Activated CD8-positive, alpha-beta memory T cell treated with anti-CD3 and anti-CD28 coated beads, Interleukin-2, amount 10 ng/mL, durations not matched to agents 7 days and 5 days (primary cell): ENCODE measurements around the gene CRELD1. TPM values are rescaled to one million over a fixed set of nuclear protein-coding genes. Genes with fewer than 3 reads are reported as not detected.
"Not testable (repeated sequence)": the region's sequence is repeated elsewhere in the genome, so short reads cannot be mapped to it uniquely, and the experiment has no call there.

Experiments
- ATAC-seq: fragments of 150-1000 bp; cut with Tn5 transposase; one replicate; pipeline ENCODE4 v1.10.0; 2021; ENCODE audit warnings: moderate library complexity
- CTCF ChIA-PET: fragments of 350-600 bp; sonication (Branson Sonifier 250); formaldehyde crosslinking; loops from one replicate; lab custom pipeline; 2021; ENCODE audit warnings: antibody characterized with exemption; lab: Charles Lee
- DNase-seq: peaks from one replicate; pipeline ENCODE4 v3.0.0-alpha.2; 2020
- H3K27ac Mint-ChIP-seq: one replicate; pipeline ENCODE4 v1.8.0; 2021; ENCODE audit warnings: mild to moderate bottlenecking, mixed read lengths
- H3K27me3 Mint-ChIP-seq: one replicate; pipeline ENCODE4 v1.8.0; 2021; ENCODE audit warnings: mixed read lengths
- H3K36me3 Mint-ChIP-seq: one replicate; pipeline ENCODE4 v1.8.0; 2021; ENCODE audit warnings: mild to moderate bottlenecking, mixed read lengths
- H3K4me1 Mint-ChIP-seq: one replicate; pipeline ENCODE4 v1.8.0; 2021; ENCODE audit warnings: mixed read lengths
- H3K4me3 Mint-ChIP-seq: one replicate; pipeline ENCODE4 v1.8.0; 2021; ENCODE audit warnings: mild to moderate bottlenecking, moderate library complexity, mixed read lengths
- H3K9me3 Mint-ChIP-seq: one replicate; pipeline ENCODE4 v1.8.0; 2022; ENCODE audit warnings: low read depth, mixed read lengths
- total RNA-seq, 2 experiments: library from RNA; stranded (reverse); gene quantifications; one replicate each; pipeline ENCODE4 v1.2.3, GENCODE V29; 2021

The CRELD1 gene
- total RNA-seq, 2 experiments from 2014 or later: 17.4 to 18.9 TPM

DNA sequence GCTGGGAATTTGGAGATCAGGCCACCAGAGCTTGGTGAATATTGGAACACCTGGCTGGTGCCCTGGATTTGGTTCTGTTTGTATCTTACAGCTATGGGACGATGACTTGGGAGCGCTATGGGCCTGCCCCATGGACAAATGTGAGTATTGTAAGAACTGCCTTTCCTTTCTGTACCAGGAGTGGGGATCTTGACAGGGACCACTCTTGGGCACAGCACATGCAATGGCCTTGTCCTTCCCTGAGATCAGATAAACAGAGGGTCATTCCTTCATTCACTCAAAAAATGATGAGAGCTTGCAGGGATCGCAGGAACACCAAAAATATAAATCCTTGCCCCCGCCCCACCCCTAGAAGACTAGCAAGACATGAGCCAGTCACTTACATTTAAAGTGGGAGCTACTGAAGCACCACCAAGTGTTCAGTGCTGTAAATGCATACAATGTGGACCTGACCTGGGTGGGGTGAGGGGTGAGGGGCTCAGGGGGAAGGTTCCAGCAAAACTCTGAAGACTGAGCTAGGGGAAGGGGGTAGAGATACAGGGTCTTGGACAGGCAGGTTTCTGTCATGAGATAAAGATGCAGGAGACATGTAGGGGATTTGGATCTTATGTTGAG lies 2.7 kb upstream of the CRELD1 start:
- H3K9me3 Mint-ChIP-seq: no peaks in the 10 kb centered on the region
- no peaks in the 10 kb centered on the region for H3K27me3 Mint-ChIP-seq
- H3K4me1 Mint-ChIP-seq: peaks cover 27% of the 10 kb centered on the region
- H3K4me3 Mint-ChIP-seq: no peak overlapping the region
- CTCF ChIA-PET: interaction anchor here (0.6 to 5.2 kb wide), 19 partner anchors 10 to 376 kb away, joined by 3 to 27 read pairs (median 7); partner anchors contain the start of genes EMC3, IL17RE, JAGN1 and RPUSD3
- ATAC-seq (no peak), DNase-seq (no peak)
- no peak overlapping the region for H3K27ac Mint-ChIP-seq
- peaks cover 5% of the 10 kb centered on the region for H3K36me3 Mint-ChIP-seq

DNA sequence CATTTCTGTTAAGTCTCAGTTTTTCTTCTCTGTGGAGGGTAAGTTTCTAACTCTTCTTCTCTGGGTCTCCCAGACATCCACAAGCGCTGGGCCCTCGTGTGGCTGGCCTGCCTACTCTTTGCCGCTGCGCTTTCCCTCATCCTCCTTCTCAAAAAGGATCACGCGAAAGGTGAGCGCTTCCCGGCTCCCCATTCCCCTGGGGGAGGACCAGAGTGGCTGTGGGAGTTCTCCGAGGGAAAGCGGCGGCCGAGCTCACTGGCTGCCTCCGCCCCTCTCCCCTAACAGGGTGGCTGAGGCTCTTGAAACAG lies 1.1 kb upstream of the CRELD1 start:
- peak overlapping the region; percentile 84 for H3K4me3 Mint-ChIP-seq
- ATAC-seq: no peak
- CTCF ChIA-PET: interaction anchor here (0.7 to 5.2 kb wide), 45 partner anchors 8 to 389 kb away, joined by 3 to 38 read pairs (median 4); partner anchors contain the start of genes BRPF1, EMC3, IL17RE and JAGN1
- no peaks in the 10 kb centered on the region for H3K27me3 Mint-ChIP-seq
- H3K9me3 Mint-ChIP-seq: no peaks in the 10 kb centered on the region
- DNase-seq: no peak
- peaks cover 5% of the 10 kb centered on the region for H3K36me3 Mint-ChIP-seq
- peaks cover 32% of the 10 kb centered on the region for H3K4me1 Mint-ChIP-seq
- H3K27ac Mint-ChIP-seq: peak overlapping the region; percentile 93

DNA sequence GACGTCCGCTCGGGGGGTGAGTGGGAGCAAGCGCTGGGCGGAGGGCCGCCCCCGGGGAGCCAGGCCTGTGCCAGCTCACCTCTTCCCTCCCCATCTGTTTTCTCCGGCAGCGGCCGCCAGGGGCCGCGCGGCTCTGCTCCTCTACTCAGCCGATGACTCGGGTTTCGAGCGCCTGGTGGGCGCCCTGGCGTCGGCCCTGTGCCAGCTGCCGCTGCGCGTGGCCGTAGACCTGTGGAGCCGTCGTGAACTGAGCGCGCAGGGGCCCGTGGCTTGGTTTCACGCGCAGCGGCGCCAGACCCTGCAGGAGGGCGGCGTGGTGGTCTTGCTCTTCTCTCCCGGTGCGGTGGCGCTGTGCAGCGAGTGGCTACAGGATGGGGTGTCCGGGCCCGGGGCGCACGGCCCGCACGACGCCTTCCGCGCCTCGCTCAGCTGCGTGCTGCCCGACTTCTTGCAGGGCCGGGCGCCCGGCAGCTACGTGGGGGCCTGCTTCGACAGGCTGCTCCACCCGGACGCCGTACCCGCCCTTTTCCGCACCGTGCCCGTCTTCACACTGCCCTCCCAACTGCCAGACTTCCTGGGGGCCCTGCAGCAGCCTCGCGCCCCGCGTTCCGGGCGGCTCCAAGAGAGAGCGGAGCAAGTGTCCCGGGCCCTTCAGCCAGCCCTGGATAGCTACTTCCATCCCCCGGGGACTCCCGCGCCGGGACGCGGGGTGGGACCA lies 632 bp upstream of the CRELD1 start:
- Mint-ChIP-seq H3K4me3 (peak overlapping the region; percentile 84), H3K36me3 (peaks cover 7% of the 10 kb centered on the region), H3K4me1 (peaks cover 32% of the 10 kb centered on the region), H3K9me3 (no peaks in the 10 kb centered on the region), H3K27me3 (no peaks in the 10 kb centered on the region), H3K27ac (peak overlapping the region; percentile 93)
- CTCF ChIA-PET: interaction anchor here (0.7 to 5.2 kb wide), 52 partner anchors 8 to 389 kb away, joined by 3 to 38 read pairs (median 4); partner anchors contain the start of genes ARPC4, BRPF1, EMC3 and IL17RE
- DNase-seq: peak; percentile 93
- peak; percentile 81 for ATAC-seq

DNA sequence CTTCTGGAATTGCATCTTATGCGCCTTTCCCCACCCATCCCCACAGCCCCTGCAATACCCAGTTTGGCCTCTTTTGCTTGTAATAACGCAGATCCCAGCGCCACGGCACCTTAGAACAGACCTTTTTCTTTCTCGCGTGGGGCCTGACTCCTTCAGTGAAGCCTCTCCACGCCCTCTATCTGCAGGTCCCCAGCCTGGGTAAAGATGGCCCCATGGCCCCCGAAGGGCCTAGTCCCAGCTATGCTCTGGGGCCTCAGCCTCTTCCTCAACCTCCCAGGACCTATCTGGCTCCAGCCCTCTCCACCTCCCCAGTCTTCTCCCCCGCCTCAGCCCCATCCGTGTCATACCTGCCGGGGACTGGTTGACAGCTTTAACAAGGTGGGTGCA lies 594 bp downstream of the CRELD1 start:
- CTCF ChIA-PET: interaction anchor here (1.1 to 5.2 kb wide), 15 partner anchors 8 to 387 kb away, joined by 3 to 38 read pairs (median 6); partner anchors contain the start of genes ARPC4, IL17RE, JAGN1 and PRRT3
- Mint-ChIP-seq H3K36me3 (peaks cover 7% of the 10 kb centered on the region), H3K9me3 (no peaks in the 10 kb centered on the region), H3K27ac (peak overlapping the region; percentile 93), H3K4me1 (peaks cover 32% of the 10 kb centered on the region), H3K4me3 (peak overlapping the region; percentile 84), H3K27me3 (no peaks in the 10 kb centered on the region)
- DNase-seq: peak; percentile 50
- no peak for ATAC-seq

DNA sequence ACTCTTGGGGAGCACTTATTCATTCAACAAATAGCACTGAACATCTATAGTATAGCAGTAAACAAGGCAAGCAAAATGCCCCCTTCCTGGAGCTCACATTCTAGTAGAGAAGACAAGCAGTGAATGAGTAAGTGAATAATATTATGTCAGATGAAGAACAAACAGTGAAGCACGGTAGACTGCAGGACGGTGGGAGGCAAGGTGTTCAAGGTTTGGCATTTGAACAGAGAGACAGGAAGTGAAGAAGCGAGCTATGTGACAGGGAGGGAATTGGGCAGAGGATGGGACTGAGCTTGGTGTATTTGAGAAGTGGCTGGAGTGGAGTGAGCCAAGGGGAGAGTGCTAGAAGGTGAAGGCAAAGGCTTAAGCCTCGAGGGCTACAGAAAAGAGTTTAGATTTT lies 1.4 kb downstream of the CRELD1 start:
- peaks cover 32% of the 10 kb centered on the region for H3K4me1 Mint-ChIP-seq
- H3K36me3 Mint-ChIP-seq: peaks cover 7% of the 10 kb centered on the region
- ATAC-seq (no peak), DNase-seq (no peak)
- CTCF ChIA-PET: interaction anchor here (1.0 to 5.2 kb wide), 5 partner anchors 12 to 93 kb away, joined by 3 to 38 read pairs (median 5); partner anchors contain the start of genes PRRT3 and RPUSD3
- peak overlapping the region; percentile 93 for H3K27ac Mint-ChIP-seq
- peak overlapping the region; percentile 84 for H3K4me3 Mint-ChIP-seq
- H3K9me3 Mint-ChIP-seq: no peaks in the 10 kb centered on the region
- no peaks in the 10 kb centered on the region for H3K27me3 Mint-ChIP-seq

DNA sequence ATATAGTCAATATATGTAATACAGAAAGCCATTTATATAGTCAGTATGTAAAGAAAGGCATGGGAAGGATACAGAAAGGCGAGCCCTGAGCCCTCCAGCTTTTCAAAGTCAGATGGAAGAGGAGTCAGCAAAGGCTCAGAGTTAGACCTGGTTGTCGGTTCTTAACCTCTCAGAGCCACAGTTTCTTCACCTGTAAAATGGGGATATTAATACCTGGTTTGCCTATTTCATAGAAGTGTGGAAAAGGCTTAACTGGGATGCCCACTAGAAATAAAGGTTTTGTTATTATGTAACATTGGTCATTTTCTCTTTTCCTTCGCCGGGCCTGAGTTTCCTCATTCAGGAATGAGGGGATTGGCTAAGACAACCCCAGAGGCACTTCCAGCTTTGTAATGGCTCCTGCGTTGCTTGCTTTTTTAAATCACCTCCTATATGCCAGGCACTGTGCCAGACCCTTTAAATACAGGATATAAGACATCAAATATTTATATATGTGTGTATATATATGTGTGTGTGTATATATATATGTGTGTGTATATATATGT lies 2.4 kb downstream of the CRELD1 start:
- Mint-ChIP-seq H3K27me3 (no peaks in the 10 kb centered on the region), H3K9me3 (no peaks in the 10 kb centered on the region), H3K4me3 (no peak overlapping the region), H3K4me1 (peaks cover 32% of the 10 kb centered on the region), H3K36me3 (peaks cover 7% of the 10 kb centered on the region), H3K27ac (no peak overlapping the region)
- DNase-seq: no peak
- CTCF ChIA-PET: interaction anchor here (1.0 to 3.7 kb wide), 2 partner anchors 11 to 23 kb away, joined by 3 to 38 read pairs; no protein-coding TSS in a partner anchor
- no peak for ATAC-seq

DNA sequence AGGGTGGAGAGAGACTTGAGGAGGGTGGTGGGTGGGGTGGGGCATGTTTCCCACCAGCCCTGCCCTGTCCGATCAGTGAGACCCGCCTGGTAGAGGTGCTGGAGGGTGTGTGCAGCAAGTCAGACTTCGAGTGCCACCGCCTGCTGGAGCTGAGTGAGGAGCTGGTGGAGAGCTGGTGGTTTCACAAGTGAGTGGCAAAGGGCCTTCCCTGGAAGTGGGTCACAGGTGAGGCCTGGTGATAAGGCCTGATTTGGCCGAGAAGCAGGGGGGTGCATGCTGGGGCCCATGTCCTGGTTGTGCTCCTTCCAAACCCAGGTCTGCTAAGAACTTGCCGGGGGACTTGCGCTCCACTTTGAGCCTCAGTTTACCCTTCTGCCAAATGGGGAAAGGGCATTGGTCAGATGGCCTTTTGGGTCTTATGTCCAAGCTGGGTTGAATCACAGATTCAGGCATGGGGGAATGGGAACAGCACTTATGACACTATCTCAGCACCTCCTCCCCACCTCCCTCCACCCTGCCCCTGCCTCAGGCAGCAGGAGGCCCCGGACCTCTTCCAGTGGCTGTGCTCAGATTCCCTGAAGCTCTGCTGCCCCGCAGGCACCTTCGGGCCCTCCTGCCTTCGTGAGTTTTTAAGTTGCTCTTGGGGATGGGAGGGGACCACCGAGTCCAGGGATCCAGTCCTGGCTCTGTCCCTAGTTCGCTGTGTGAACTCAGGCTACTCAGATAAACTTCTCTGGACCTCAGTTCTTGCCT lies 4.0 kb downstream of the CRELD1 start:
- DNase-seq (no peak), ATAC-seq (no peak)
- H3K4me1 Mint-ChIP-seq: peaks cover 24% of the 10 kb centered on the region
- CTCF ChIA-PET: interaction anchor here (0.6 kb wide), 1 partner anchor 107 kb away, joined by 3 read pairs; no protein-coding TSS in a partner anchor
- no peaks in the 10 kb centered on the region for H3K9me3 Mint-ChIP-seq
- H3K4me3 Mint-ChIP-seq: no peak overlapping the region
- peaks cover 12% of the 10 kb centered on the region for H3K36me3 Mint-ChIP-seq
- no peak overlapping the region for H3K27ac Mint-ChIP-seq
- no peaks in the 10 kb centered on the region for H3K27me3 Mint-ChIP-seq

DNA sequence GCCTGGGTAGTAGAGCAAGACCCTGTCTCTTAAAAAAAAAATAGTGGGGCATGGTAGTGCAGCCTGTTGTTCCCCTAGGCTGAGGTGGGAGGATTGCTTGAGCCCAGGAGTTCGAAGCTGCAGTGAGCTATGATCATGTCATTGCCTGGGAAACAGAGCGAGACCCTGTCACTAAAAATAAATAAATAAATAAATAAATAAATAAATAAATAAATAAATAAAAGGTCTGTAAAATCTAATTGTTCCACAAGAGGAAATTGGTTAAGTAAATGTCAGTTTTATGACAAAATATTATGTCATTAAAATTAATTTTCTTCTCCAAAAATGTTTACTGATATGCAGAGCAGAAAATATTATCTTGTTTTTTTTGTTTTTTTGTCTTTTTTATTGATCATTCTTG lies 5.3 kb downstream of the CRELD1 start:
- Mint-ChIP-seq H3K4me3 (no peak overlapping the region), H3K27me3 (no peaks in the 10 kb centered on the region), H3K9me3 (no peaks in the 10 kb centered on the region), H3K36me3 (peaks cover 12% of the 10 kb centered on the region), H3K4me1 (peaks cover 22% of the 10 kb centered on the region), H3K27ac (no peak overlapping the region)
- DNase-seq (no peak), ATAC-seq (no peak)
- CTCF ChIA-PET: no interaction called here

DNA sequence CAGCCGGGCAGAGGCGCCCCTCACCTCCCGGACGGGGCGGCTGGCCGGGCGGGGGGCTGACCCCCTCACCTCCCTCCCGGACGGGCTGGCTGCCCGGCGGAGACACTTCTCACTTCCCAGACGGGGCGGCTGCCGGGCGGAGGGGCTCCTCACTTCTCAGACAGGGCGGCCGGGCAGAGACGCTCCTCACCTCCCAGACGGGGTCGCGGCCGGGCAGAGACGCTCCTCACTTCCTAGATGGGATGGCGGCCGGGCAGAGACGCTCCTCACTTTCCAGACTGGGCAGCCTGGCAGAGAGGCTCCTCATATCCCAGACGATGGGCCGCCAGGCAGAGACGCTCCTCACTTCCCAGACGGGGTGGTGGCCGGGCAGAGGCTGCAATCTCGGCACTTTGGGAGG lies 6.3 kb downstream of the CRELD1 start:
- DNase-seq, H3K9me3 Mint-ChIP-seq, H3K27ac Mint-ChIP-seq, ATAC-seq, H3K27me3 Mint-ChIP-seq, CTCF ChIA-PET, H3K4me3 Mint-ChIP-seq: not testable (repeated sequence)
- Mint-ChIP-seq H3K4me1 (peaks cover 14% of the 10 kb centered on the region), H3K36me3 (peaks cover 12% of the 10 kb centered on the region)

DNA sequence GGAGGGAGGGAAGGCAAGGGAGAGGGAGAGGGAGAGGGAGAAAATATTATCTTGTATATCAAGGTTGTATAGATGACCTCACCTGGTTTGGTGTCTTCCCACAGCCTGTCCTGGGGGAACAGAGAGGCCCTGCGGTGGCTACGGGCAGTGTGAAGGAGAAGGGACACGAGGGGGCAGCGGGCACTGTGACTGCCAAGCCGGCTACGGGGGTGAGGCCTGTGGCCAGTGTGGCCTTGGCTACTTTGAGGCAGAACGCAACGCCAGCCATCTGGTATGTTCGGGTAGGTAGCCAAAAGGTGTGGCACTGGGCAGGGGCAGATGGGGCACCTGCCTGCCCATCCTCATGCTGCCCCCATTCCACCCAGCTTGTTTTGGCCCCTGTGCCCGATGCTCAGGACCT lies 7.1 kb downstream of the CRELD1 start:
- no peak overlapping the region for H3K4me3 Mint-ChIP-seq
- H3K27me3 Mint-ChIP-seq: no peaks in the 10 kb centered on the region
- no peaks in the 10 kb centered on the region for H3K9me3 Mint-ChIP-seq
- ATAC-seq (no peak), DNase-seq (no peak)
- no peak overlapping the region for H3K27ac Mint-ChIP-seq
- peaks cover 6% of the 10 kb centered on the region for H3K4me1 Mint-ChIP-seq
- CTCF ChIA-PET: interaction anchor here (0.7 kb wide), 1 partner anchor 8 kb away, joined by 3 read pairs; no protein-coding TSS in a partner anchor
- peaks cover 7% of the 10 kb centered on the region for H3K36me3 Mint-ChIP-seq

DNA sequence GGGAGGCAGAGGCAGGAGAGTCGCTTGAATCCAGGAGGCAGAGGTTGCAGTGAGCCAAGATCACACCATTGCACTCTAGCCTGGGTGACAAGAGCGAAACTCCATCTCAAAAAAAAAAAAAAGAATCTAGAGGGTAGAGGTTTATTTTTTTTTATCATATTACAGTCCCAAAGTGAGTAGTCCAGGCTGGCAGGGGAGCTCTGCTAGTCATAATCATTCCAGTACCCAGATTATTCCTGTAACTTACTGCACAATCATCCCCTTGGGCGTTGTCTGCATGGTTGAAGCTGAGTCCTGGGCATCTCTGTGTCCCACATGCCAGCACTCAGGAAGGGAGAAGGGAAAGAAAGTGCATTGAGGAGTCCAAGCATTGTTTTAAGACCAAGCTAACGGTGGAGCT lies 8.5 kb downstream of the CRELD1 start:
- CTCF ChIA-PET: interaction anchor here (1.9 kb wide), 1 partner anchor 10 kb away, joined by 24 read pairs; the partner anchor contains the start of gene CRELD1
- Mint-ChIP-seq H3K27ac (peak overlapping the region; percentile 18), H3K36me3 (peaks cover 7% of the 10 kb centered on the region), H3K27me3 (no peaks in the 10 kb centered on the region), H3K4me1 (peaks cover 3% of the 10 kb centered on the region), H3K4me3 (no peak overlapping the region), H3K9me3 (no peaks in the 10 kb centered on the region)
- DNase-seq (no peak), ATAC-seq (no peak)

DNA sequence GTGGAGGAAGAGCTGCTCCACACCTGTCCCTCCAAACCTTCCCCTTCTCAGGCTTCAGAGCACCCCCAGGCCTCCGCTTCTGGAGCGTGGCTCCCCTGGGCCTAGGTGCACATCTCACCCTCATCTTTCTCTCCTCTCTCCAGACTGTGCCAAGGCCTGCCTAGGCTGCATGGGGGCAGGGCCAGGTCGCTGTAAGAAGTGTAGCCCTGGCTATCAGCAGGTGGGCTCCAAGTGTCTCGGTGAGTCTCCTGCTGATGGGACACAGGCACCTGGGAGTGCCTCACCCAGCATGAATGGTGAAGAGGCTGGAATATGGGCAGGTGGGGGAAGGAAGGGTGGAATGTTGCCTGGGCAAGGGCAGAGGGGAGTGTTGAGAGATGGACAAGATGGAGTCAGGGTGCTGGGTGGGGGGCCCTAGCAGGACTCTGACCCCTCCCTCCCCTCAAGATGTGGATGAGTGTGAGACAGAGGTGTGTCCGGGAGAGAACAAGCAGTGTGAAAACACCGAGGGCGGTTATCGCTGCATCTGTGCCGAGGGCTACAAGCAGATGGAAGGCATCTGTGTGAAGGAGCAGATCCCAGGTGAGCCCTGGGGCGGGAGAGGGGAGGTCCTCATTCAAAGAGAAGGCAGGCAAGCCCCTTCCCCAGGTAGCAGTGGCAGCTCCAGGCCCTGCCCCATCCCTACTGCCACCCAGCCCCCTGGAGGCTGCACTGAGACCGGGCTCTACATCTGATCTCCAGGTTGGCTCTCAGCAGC lies 9.5 kb downstream of the CRELD1 start:
- peaks cover 5% of the 10 kb centered on the region for H3K36me3 Mint-ChIP-seq
- CTCF ChIA-PET: interaction anchor here (1.9 kb wide), 2 partner anchors 10 to 11 kb away, joined by 14 to 24 read pairs; partner anchors contain the start of gene CRELD1
- ATAC-seq (no peak), DNase-seq (no peak)
- no peaks in the 10 kb centered on the region for H3K27me3 Mint-ChIP-seq
- peak overlapping the region; percentile 25 for H3K27ac Mint-ChIP-seq
- no peaks in the 10 kb centered on the region for H3K9me3 Mint-ChIP-seq
- H3K4me1 Mint-ChIP-seq: peaks cover 2% of the 10 kb centered on the region
- no peak overlapping the region for H3K4me3 Mint-ChIP-seq
